ENCODE measurements around the gene SWAP70. TPM values are rescaled to one million over a fixed set of nuclear protein-coding genes. Genes with fewer than 3 reads are reported as not detected.

Gene SWAP70
- total and polyA plus RNA-seq, 2 donors (not counting 1 experiment from before 2014, with no cell fraction given) = 45.1 to 74.4 TPM

DNA sequence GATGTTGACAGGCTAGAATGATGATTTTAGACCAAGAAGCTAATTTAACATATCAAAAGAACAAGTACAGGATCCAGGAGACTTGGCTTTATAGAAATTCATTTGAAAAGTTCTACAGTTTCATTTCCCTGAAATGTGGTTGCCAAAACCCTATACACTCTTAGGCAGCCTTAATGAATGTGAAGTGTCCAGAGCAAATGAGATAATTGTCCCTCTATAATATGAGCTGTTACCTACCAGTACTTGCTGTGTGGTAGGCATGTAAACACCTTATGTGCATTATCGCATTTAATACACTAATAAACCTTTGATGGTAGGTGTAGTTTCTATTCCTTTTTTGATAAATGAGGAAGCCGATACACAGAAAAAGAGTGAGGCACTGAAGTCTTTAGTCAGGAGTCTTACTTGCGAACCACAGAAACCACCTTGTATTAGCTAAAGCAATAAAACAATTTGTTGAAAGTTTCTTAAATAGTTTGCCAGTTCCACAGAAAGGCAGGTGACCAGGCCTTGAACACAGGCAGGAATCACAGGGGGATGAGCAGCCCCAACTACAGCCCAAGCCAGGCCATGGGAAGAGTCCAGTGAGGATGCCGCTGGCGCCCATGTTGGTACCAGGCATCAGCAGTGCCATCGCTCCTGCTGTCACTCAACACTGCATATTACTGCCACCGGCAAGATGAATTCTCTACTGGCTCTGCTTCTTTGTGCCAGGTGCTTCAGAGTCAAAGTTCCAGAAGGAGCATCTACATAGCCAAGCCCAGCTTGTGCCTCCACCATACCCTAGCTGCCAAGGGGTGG is 81.7 kb downstream of the SWAP70 start:
- Histone ChIP-seq H3K27ac (ENCODE audit: insufficient read depth, low read length) (no peak overlapping the region), H3K79me2 (ENCODE audit: control insufficient read depth, insufficient read depth, low read length) (no peaks in the 10 kb centered on the region), H3K4me2 (ENCODE audit: extremely low read depth, insufficient read depth, low read length) (no peak overlapping the region), H4K20me1 (ENCODE audit: control insufficient read depth, extremely low read depth, insufficient read depth, low read length) (no peaks in the 10 kb centered on the region), H2AFZ (ENCODE audit: low read length) (no peak overlapping the region), H3K36me3 (ENCODE audit: control insufficient read depth, insufficient read depth, low read length) (peaks cover 12% of the 10 kb centered on the region), H3K9ac (ENCODE audit: insufficient read depth, low read length) (no peak overlapping the region), H3K9me3 (ENCODE audit: control insufficient read depth, insufficient read depth, low read depth, low read length) (no peaks in the 10 kb centered on the region), H3K4me3 (replicated peaks in 1 of 4; ENCODE audit: control extremely low read depth in 1 of 4, insufficient read depth in 1 of 4, low read depth in 3 of 4, low read length in 4 of 4) (no peak overlapping the region), H3K4me1 (ENCODE audit: control insufficient read depth, extremely low read depth, insufficient read depth, low read length) (peaks cover 5% of the 10 kb centered on the region), H3K27me3 (ENCODE audit: control insufficient read depth, insufficient read depth, low read length) (no peaks in the 10 kb centered on the region)
- no peak for DNase-seq (ENCODE audit: low read depth in 2 of 2)
- no peak for TF ChIP-seq EZH2 (IDR thresholded peaks at IDR 0.05; ENCODE audit: low read length, missing control alignments)
- no peak for TF ChIP-seq CTCF (conservative IDR thresholded peaks at IDR 0.05 in 1 of 2, IDR thresholded peaks at IDR 0.05 in 1 of 2; ENCODE audit: low read depth in 1 of 2, low read length in 2 of 2)

- no peaks in the 10 kb centered on the region for H3K27me3 ChIP-seq (ENCODE audit: control insufficient read depth, insufficient read depth, low read length)
- H3K79me2 ChIP-seq (ENCODE audit: control insufficient read depth, insufficient read depth, low read length) = no peaks in the 10 kb centered on the region
- no peak overlapping the region for H3K9ac ChIP-seq (ENCODE audit: insufficient read depth, low read length)
- H3K4me2 ChIP-seq (ENCODE audit: extremely low read depth, insufficient read depth, low read length) = no peak overlapping the region
- no peaks in the 10 kb centered on the region for H4K20me1 ChIP-seq (ENCODE audit: control insufficient read depth, extremely low read depth, insufficient read depth, low read length)
- no peak for TF ChIP-seq EZH2 (IDR thresholded peaks at IDR 0.05; ENCODE audit: low read length, missing control alignments)
- no peak overlapping the region for H2AFZ ChIP-seq (ENCODE audit: low read length)
- no peak overlapping the region for H3K4me3 ChIP-seq (replicated peaks in 1 of 4; ENCODE audit: control extremely low read depth in 1 of 4, insufficient read depth in 1 of 4, low read depth in 3 of 4, low read length in 4 of 4)
- H3K36me3 ChIP-seq (ENCODE audit: control insufficient read depth, insufficient read depth, low read length) = peaks cover 16% of the 10 kb centered on the region
- H3K27ac ChIP-seq (ENCODE audit: insufficient read depth, low read length) = no peak overlapping the region
- no peak for DNase-seq (ENCODE audit: low read depth in 2 of 2)
- H3K9me3 ChIP-seq (ENCODE audit: control insufficient read depth, insufficient read depth, low read depth, low read length) = no peaks in the 10 kb centered on the region
- peaks cover 8% of the 10 kb centered on the region for H3K4me1 ChIP-seq (ENCODE audit: control insufficient read depth, extremely low read depth, insufficient read depth, low read length)
These were observed 83.4 kb downstream of the SWAP70 start for GRCh38 chr11:9747229-9747628.

GRCh38 chr11:9747828-9748227 is 84.0 kb downstream of the SWAP70 start:
- TF ChIP-seq CTCF (conservative IDR thresholded peaks at IDR 0.05 in 1 of 2, IDR thresholded peaks at IDR 0.05 in 1 of 2; ENCODE audit: low read depth in 1 of 2, low read length in 2 of 2) = no peak
- TF ChIP-seq EZH2 (IDR thresholded peaks at IDR 0.05; ENCODE audit: low read length, missing control alignments) = no peak
- no peak for DNase-seq (ENCODE audit: low read depth in 2 of 2)
- H4K20me1 ChIP-seq (ENCODE audit: control insufficient read depth, extremely low read depth, insufficient read depth, low read length) = no peaks in the 10 kb centered on the region
- H3K27ac ChIP-seq (ENCODE audit: insufficient read depth, low read length) = no peak overlapping the region
- H3K4me3 ChIP-seq (replicated peaks in 1 of 4; ENCODE audit: control extremely low read depth in 1 of 4, insufficient read depth in 1 of 4, low read depth in 3 of 4, low read length in 4 of 4) = no peak overlapping the region
- peaks cover 16% of the 10 kb centered on the region for H3K36me3 ChIP-seq (ENCODE audit: control insufficient read depth, insufficient read depth, low read length)
- H3K4me2 ChIP-seq (ENCODE audit: extremely low read depth, insufficient read depth, low read length) = no peak overlapping the region
- no peaks in the 10 kb centered on the region for H3K79me2 ChIP-seq (ENCODE audit: control insufficient read depth, insufficient read depth, low read length)
- H3K9me3 ChIP-seq (ENCODE audit: control insufficient read depth, insufficient read depth, low read depth, low read length) = no peaks in the 10 kb centered on the region
- H2AFZ ChIP-seq (ENCODE audit: low read length) = no peak overlapping the region
- no peaks in the 10 kb centered on the region for H3K27me3 ChIP-seq (ENCODE audit: control insufficient read depth, insufficient read depth, low read length)
- H3K4me1 ChIP-seq (ENCODE audit: control insufficient read depth, extremely low read depth, insufficient read depth, low read length) = peaks cover 9% of the 10 kb centered on the region
- no peak overlapping the region for H3K9ac ChIP-seq (ENCODE audit: insufficient read depth, low read length)

Data from fibroblast of lung (primary cell).